IMR-90 (cell line): ENCODE data around the gene YJEFN3. TPM values are rescaled to one million over a fixed set of nuclear protein-coding genes. Genes with fewer than 3 reads are reported as not detected.

Experiments
- ATAC-seq: fragments of 200-7000 bp; cut with Tn5 transposase; 2 replicates; pipeline ENCODE4 v1.9.1; 2020; ENCODE audit warnings: low read depth, mild to moderate bottlenecking, moderate library complexity
- BruUV-seq: library from RNA; stranded (reverse); fragments of 400-500 nt; replicated peaks from 2 replicates; lab custom pipeline; 2021; lab: Mats Ljungman, UMichigan
- CTCF ChIA-PET: fragments of 300-600 bp; formaldehyde crosslinking; extraction: SDS; loops from one replicate; lab custom pipeline; 2021; ENCODE audit warnings: antibody characterized with exemption; lab: Yijun Ruan, JAX
- POLR2A ChIA-PET: fragments of 300-600 bp; sonication (Branson Sonifier 250); formaldehyde crosslinking; loops from one replicate; lab custom pipeline; 2022; ENCODE audit warnings: antibody characterized with exemption; ENCODE audit not compliant: unreplicated experiment; lab: Charles Lee
- DNase-seq: peaks from one replicate; pipeline ENCODE4 v3.0.0; 2013
- H2AFZ ChIP-seq: replicated peaks from 2 replicates; pipeline ENCODE3; 2013; ENCODE audit warnings: low read length, mild to moderate bottlenecking; ENCODE audit not compliant: poor library complexity
- H2AK5ac ChIP-seq: 2 replicates; pipeline ENCODE4 v1.6.1; 2013; ENCODE audit warnings: low read depth, low read length, inconsistent platforms
- H2AK9ac ChIP-seq: replicated peaks from 2 replicates; pipeline ENCODE3; 2013; ENCODE audit warnings: mild to moderate bottlenecking, low read depth, low read length, moderate library complexity; ENCODE audit not compliant: poor library complexity
- H2BK120ac ChIP-seq: 2 replicates; pipeline ENCODE4 v1.6.1; 2013; ENCODE audit warnings: low read depth, low read length, inconsistent platforms
- H2BK15ac ChIP-seq: 3 replicates; pipeline ENCODE4 v1.6.1; 2013; ENCODE audit warnings: low read depth, low read length, inconsistent platforms
- H2BK20ac ChIP-seq: 2 replicates; pipeline ENCODE4 v1.6.1; 2013; ENCODE audit warnings: low read depth, mild to moderate bottlenecking, inconsistent platforms, low read length, moderate library complexity
- H2BK5ac ChIP-seq: 2 replicates; pipeline ENCODE4 v1.6.1; 2013; ENCODE audit warnings: mild to moderate bottlenecking, low read depth, low read length, inconsistent platforms; ENCODE audit not compliant: poor library complexity, severe bottlenecking
- H3K14ac ChIP-seq: replicated peaks from 2 replicates; pipeline ENCODE4 v1.6.1; 2013; ENCODE audit warnings: low read depth, low read length, inconsistent platforms
- H3K18ac ChIP-seq: 2 replicates; pipeline ENCODE4 v1.6.1; 2013; ENCODE audit warnings: low read depth, low read length, control low read depth
- H3K23ac ChIP-seq: 2 replicates; pipeline ENCODE4 v1.6.1; 2013; ENCODE audit warnings: low read depth, low read length, inconsistent platforms
- H3K27ac ChIP-seq: 2 replicates; pipeline ENCODE4 v1.5.1; 2013; ENCODE audit warnings: mild to moderate bottlenecking, control low read depth, low read length; ENCODE audit not compliant: insufficient read depth
- H3K27me3 ChIP-seq: 2 replicates; pipeline ENCODE4 v1.6.1; 2013; ENCODE audit warnings: low read length; ENCODE audit not compliant: control insufficient read depth, insufficient read depth
- H3K36me3 ChIP-seq: 2 replicates; pipeline ENCODE4 v1.6.1; 2013; ENCODE audit warnings: low read length, mixed read lengths; ENCODE audit not compliant: control insufficient read depth, insufficient read depth
- H3K4ac ChIP-seq: 2 replicates; pipeline ENCODE4 v1.6.1; 2013; ENCODE audit warnings: low read depth, low read length, inconsistent platforms
- H3K4me1 ChIP-seq: 2 replicates; pipeline ENCODE4 v1.6.1; 2013; ENCODE audit warnings: low read length, mixed read lengths; ENCODE audit not compliant: control insufficient read depth, insufficient read depth
- H3K4me2 ChIP-seq: 2 replicates; pipeline ENCODE4 v1.6.1; 2013; ENCODE audit warnings: low read depth, mild to moderate bottlenecking, control low read depth, low read length, moderate library complexity
- H3K4me3 ChIP-seq: 2 replicates; pipeline ENCODE4 v1.5.1; 2013; ENCODE audit warnings: low read depth, mild to moderate bottlenecking, control low read depth, low read length, moderate library complexity; ENCODE audit not compliant: insufficient read depth
- H3K56ac ChIP-seq: 2 replicates; pipeline ENCODE4 v1.6.1; 2013; ENCODE audit warnings: low read length, inconsistent platforms; ENCODE audit not compliant: insufficient read depth; ENCODE audit errors: extremely low read depth
- H3K79me1 ChIP-seq, 2 experiments: 2 replicates each; pipeline ENCODE4 v1.6.1; 2013; ENCODE audit warnings: low read length in 2 of 2, inconsistent platforms in 1 of 2, low read depth in 1 of 2
- H3K9ac ChIP-seq: 2 replicates; pipeline ENCODE4 v1.6.1; 2013; ENCODE audit warnings: low read depth, low read length, control low read depth
- H3K9me1 ChIP-seq: 2 replicates; pipeline ENCODE4 v1.6.1; 2013; ENCODE audit warnings: low read length, inconsistent platforms; ENCODE audit not compliant: insufficient read depth
- H3K9me3 ChIP-seq: 2 replicates; pipeline ENCODE4 v1.6.1; 2013; ENCODE audit warnings: low read length; ENCODE audit not compliant: control insufficient read depth, insufficient read depth
- H4K20me1 ChIP-seq: 2 replicates; pipeline ENCODE4 v1.6.1; 2013; ENCODE audit warnings: low read length, inconsistent platforms; ENCODE audit not compliant: insufficient read depth
- H4K5ac ChIP-seq: 2 replicates; pipeline ENCODE4 v1.6.1; 2013; ENCODE audit warnings: mild to moderate bottlenecking, low read depth, low read length, control low read depth
- H4K8ac ChIP-seq, 2 experiments: 2 replicates each; pipeline ENCODE4 v1.6.1; 2013; ENCODE audit warnings: low read depth in 2 of 2, low read length in 2 of 2, control low read depth in 1 of 2, inconsistent platforms in 1 of 2
- H4K91ac ChIP-seq: 2 replicates; pipeline ENCODE4 v1.6.1; 2013; ENCODE audit warnings: low read depth, low read length, inconsistent platforms; ENCODE audit not compliant: insufficient read depth
- BHLHE40 ChIP-seq: fragments of 150-350 bp; IDR thresholded peaks from 2 replicates; pipeline ENCODE4 v1.6.1; 2016; ENCODE audit warnings: mild to moderate bottlenecking, low read depth, low read length
- FOS ChIP-seq: fragments of 150-350 bp; IDR thresholded peaks from 2 replicates; pipeline ENCODE4 v1.6.1; 2016; ENCODE audit warnings: low read depth, low read length
- MAZ ChIP-seq: IDR thresholded peaks from 2 replicates; pipeline ENCODE4 v1.6.1; 2012; ENCODE audit warnings: low read depth, mild to moderate bottlenecking, low read length, improper control_type of control experiment, moderate library complexity, borderline replicate concordance
- NFE2L2 ChIP-seq: fragments of 150-350 bp; IDR thresholded peaks from 2 replicates; pipeline ENCODE4 v1.6.1; 2016; ENCODE audit warnings: low read depth, mild to moderate bottlenecking, low read length
- WGBS, 2 experiments: methylation state at CpG; one replicate each; pipeline versions ENCODE4 v1.1.5 to v1.1.7; 2013; ENCODE audit warnings: missing lambda C conversion rate in 2 of 2; ENCODE audit not compliant: insufficient read length in 1 of 2; ENCODE audit errors: extremely low coverage in 2 of 2; 5-methylcytosine and 5-hydroxymethylcytosine counted together
- dilution Hi-C: fragments of 300-500 bp; cut with HindIII; formaldehyde crosslinking; loops from one replicate; pipeline ENCODE4 v1.14.3; 2018; ENCODE audit warnings: low sequenced_read_pairs; ENCODE audit not compliant: unreplicated experiment
- in situ Hi-C: fragments of 300-500 bp; cut with MboI; formaldehyde crosslinking; loops from 3 replicates; pipeline ENCODE4 v1.14.3; 2019; ENCODE audit warnings: low sequenced_read_pairs, inconsistent platforms, mixed read lengths
- intact Hi-C: fragments of 100-400 bp; cut with micrococcal nuclease; formaldehyde crosslinking; loops from 2 replicates; pipeline ENCODE4 v1.10.0; 2022
- polyA plus RNA-seq, 3 experiments: library from polyadenylated mRNA; depleted of rRNA; stranded (reverse); fragments of >200 nt; gene quantifications; 2 replicates each; pipeline ENCODE4 v1.2.3, GENCODE V29; 2012; ENCODE audit warnings: low replicate concordance in 1 of 3
- total RNA-seq: library from RNA; depleted of rRNA; stranded (reverse); fragments of >200 nt; gene quantifications from 2 replicates; pipeline ENCODE4 v1.2.3, GENCODE V29; 2012

Gene YJEFN3
- total and polyA plus RNA-seq, 2 of the 4 experiments (the other 2 are of a cell fraction) = 0.72 to 4.0 TPM

- Histone ChIP-seq H4K8ac (no peak overlapping the region), H3K4me2 (no peak overlapping the region), H3K4me3 (no peak overlapping the region), H3K36me3 (peaks cover 2% of the 10 kb centered on the region; the same call in 1 of the 2 replicates), H3K4me1 (peaks cover 5% of the 10 kb centered on the region), H4K5ac (no peak overlapping the region), H4K20me1 (no peaks in the 10 kb centered on the region; the same call in 1 of the 2 replicates), H2AFZ (no peak overlapping the region), H3K9ac (no peak overlapping the region), H2AK5ac (no peak overlapping the region), H2BK5ac (no peak overlapping the region), H2BK20ac (no peak overlapping the region), H2BK120ac (no peak overlapping the region), H3K56ac (no peak overlapping the region), H3K27ac (no peak overlapping the region), H3K14ac (no peak overlapping the region), H2AK9ac (no peak overlapping the region), H3K18ac (no peak overlapping the region), H3K79me1 (no peaks in the 10 kb centered on the region), H4K91ac (no peak overlapping the region), H3K9me3 (no peaks in the 10 kb centered on the region), H3K23ac (no peak overlapping the region), H2BK15ac (no peak overlapping the region), H3K27me3 (no peaks in the 10 kb centered on the region), H3K4ac (no peak overlapping the region), H3K9me1 (no peaks in the 10 kb centered on the region)
- intact Hi-C loops = loop anchor here (5.0 kb wide), 1 partner anchor 51 kb away; the partner anchor contains the start of gene PBX4
- POLR2A ChIA-PET = no interaction called here
- in situ Hi-C loops = no loop called here
- CTCF ChIA-PET = interaction anchor here (0.6 to 1.5 kb wide), 3 partner anchors 10 to 13 kb away, joined by 3 to 5 read pairs (median 4); no protein-coding TSS in a partner anchor
- DNase-seq (peak; percentile 77), ATAC-seq (peak; percentile 93)
- BruUV-seq = no TSS peak
- WGBS, 2 experiments = 27% methylated on average over 2 of the region's 7 CpGs; no CpG with 5 or more reads in 1 of the 2 experiments
- dilution Hi-C loops = no loop called here
- TF ChIP-seq NFE2L2 (no peak), BHLHE40 (peak; percentile 46; the same call in 1 of the 2 replicates), MAZ (no peak), FOS (no peak)
Measured at GRCh38 chr19:19566306-19566705, 37.6 kb downstream of the YJEFN3 start.
